GM19455 (cell line): ENCODE data around the gene COL4A1.

Experiments
- ATAC-seq: cut with Tn5 transposase; IDR thresholded peaks from one replicate; pipeline ENCODE4 v1.9.1; 2021; ENCODE audit not compliant: unreplicated experiment

COL4A1 gene

DNA sequence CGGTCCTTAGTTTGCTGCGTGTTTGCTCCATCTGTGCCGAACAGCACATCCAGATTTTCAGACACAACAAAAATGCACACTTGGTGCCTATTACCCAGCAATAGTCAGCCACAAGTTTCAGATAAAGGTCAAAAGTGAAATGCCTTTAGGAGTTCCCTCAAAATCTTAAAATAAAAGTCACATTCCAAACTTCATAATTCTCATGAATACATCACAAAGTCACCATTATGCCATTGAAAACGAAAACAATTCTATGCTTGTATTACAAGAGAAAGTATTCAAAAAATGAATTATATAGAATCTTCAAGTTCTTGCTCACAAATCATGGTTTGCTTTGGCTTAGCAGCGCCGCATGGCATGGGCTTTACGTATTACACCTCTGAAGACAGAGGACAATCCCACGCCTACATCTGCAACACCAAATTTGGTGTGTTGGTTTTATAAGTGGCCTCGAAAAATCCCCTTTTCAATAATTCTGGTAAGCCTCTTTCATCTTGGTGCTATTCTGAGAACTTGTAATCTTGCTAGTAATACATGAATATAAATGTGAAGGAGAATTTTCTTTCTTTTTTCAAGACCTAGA lies 26.6 kb downstream of the COL4A1 start:
- no peak for ATAC-seq

DNA sequence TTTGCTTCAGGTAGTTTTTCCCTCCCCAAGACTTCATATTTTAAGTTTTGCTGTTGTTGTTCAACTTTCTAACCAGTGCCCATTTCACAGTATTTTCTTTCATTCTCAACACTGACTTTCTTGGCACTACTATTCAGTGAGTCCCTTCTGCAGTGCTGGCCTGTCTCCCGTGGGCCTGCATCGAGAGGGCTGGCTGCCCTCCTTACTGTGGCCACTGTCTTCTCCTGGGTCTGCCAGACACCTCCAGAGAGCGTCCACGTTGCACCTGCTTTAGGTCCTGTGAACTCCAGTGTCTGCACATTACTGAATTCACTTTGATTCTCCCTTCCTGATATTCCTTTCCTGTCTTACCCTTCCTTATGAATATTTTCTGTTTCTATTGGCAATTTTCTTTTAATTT lies 27.3 kb downstream of the COL4A1 start:
- ATAC-seq = no peak

DNA sequence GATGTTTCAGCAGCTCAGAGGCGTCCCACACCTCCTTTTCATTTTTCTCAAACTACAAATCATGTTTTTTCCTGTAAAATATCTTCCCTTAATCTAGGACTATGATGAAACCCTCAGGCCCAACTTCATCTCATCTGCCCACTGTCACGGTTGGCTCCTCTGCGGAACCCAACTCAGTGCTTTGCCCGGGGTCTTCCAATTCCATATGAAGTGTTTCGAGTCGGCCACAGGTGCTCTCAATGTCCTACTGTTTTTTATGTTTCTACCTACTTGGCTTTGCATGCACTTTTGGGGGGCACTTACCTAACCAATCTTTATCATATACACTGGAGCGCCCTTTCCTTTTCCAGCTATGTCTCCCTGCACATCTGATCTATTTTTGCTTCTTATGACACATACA lies 28.1 kb downstream of the COL4A1 start:
- no peak for ATAC-seq

DNA sequence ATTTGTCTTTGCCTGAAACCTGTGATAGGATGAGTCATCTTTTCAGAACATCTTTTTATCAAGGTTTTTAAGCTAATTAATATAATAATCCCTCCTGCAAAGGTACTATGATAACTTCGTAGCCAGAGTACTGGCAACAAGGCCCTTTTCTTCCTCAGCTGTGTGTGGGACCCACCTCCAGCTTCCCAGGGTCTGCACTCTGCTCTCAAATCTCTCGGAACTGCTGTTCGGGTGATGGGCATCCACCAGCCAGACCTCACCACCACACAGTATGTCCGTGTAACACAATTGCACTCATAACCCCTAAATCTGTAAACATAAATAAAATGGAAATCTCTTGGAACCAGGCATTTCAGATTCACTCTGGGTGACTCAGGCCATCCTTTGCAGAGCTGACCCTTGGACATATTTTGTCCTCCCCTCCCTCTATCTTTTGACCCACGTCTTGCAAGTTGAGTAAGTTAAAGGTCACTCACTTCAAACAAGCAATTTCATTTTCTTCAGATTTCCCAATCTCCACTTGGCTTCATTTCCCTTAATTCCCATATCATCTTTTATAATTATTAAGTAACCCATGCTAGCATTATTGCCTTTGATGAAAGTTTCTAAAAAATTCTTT lies 29.5 kb downstream of the COL4A1 start:
- no peak for ATAC-seq

DNA sequence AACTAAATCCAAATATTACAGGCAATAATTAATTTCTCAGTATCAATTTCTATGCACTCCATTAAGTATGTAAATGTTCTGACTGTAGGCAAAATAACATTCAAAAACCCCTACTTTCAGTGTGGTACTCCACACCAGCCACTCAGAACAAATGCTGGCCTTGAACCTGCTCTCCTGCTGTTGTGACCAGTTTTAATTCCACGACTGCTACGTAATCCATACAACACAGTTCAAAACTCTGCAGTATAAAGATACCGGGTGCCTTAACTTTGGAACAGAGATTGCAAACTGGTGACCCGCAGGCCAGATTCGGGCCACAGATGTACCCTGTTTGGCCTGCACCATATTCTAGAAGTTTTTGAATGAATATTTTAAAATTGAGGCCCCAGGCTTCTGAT lies 30.4 kb downstream of the COL4A1 start:
- no peak for ATAC-seq

DNA sequence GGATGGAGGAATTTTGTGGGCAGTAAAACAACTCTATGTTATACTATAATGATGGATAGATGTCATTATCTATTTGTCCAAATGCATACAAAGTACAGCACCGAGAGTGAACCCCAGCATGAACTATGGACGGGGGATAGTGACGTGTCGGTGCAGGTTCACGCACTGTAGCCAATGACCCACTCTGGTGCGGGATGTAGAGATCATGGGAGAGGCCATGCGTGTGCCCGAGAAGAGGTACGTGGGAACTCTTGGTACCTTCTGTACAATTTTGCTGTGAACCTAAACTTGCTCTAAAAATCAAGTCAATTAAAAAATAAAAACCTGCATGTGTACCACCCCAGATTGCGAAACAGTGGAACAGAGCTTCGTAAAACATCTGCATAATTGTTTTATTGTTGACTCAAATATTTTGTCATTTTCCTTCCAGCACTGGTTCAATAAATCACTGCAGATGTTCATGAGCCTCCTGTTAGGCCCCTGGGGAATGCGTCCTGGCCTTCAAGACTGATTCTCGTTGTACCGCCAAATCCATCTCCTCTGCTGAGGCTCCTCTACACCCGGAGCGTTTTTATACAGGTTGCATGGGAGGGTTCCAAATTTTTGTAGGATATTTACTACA lies 30.9 kb downstream of the COL4A1 start:
- no peak for ATAC-seq

DNA sequence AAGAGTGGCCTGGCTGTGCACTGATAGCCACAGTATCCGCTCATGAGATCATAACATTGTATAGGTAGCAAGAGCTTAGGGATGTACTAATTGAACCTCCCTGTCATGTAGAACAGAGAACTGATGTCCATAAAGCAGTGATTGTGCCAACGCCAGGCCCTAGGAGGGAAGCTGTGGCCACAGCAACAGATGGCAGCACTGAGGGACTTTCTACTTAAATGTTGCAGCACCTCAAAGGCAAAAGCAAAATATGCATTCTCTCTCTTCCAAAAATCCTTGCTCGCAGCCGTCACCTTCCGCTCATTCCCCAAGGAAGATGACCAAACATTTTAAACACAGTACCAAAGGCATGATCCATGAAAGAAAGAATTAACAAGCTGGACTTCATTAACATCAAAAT lies 32.3 kb downstream of the COL4A1 start:
- no peak for ATAC-seq

DNA sequence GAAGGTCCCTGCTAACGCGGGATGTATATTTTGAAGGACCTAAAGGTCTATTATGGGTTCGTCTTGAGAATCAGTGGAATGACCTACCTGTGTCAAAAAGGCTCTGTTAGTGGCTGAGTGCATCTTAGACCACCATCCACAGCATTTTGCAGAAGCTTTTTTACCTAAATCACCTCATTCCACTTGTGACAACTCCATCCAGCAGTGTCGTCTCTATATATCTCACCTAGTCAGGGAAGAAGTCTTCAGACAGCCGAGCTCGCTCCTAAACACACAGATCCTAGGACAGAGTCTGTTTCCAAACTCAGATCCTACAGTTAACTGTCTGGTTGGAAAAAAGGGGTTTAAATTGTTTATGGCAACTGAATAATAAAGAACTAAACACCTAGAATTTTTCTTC lies 33.7 kb downstream of the COL4A1 start:
- no peak for ATAC-seq

DNA sequence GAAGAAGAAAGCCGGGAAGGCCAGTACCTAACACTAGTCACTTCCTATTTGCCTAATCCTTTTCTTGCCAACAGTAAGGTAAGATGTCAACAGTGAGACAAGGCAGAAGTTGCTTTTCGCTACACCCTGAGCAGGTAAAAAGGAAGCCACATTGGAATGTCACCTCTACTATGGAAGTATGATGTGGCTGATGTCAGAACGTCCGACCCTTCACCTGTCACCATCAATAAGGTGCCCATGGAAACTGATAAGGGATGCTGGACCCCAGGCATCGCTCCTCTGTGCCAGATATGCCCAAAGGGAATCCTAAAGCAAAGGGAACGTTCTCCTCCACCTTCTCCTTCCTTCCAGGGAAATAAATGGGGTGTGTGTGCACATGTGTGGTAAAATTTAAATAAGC lies 34.3 kb downstream of the COL4A1 start:
- no peak for ATAC-seq

DNA sequence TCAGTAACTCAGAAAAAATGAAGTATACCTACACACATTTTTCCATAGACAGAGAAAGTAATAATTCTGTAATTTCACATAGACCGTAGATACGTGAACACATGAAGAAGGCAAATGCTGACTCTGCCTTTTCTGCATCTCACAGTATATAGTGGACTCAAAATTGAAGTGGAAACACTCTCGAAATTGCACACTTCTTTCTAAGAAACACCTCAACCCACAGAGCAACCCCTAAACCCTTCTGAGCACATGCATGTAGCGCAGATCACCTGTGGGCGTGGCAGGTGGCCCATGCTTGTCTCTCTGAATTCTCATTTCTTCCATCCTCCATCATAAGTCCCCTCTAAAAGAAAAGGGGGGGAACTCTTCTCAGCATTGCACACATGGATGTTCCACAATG lies 34.7 kb downstream of the COL4A1 start:
- ATAC-seq = no peak

DNA sequence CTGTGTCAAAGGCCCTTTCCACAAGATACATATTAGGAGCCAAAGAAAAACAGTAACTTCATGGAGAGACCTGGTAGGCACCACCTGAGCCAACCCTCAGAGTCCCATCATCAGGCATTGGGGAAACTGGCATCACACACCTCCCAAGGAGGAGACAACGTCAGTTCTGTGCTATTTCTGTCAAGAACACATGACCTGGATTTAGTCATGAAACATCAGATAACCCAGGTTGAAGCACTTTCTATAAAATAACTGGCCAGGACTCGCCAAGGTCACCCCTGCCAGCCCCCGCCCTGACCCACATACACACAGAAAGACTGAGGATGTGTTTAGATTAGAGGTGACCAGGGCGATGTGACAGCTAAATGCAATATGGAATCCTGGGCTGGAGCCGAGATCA lies 35.6 kb downstream of the COL4A1 start:
- ATAC-seq = no peak

DNA sequence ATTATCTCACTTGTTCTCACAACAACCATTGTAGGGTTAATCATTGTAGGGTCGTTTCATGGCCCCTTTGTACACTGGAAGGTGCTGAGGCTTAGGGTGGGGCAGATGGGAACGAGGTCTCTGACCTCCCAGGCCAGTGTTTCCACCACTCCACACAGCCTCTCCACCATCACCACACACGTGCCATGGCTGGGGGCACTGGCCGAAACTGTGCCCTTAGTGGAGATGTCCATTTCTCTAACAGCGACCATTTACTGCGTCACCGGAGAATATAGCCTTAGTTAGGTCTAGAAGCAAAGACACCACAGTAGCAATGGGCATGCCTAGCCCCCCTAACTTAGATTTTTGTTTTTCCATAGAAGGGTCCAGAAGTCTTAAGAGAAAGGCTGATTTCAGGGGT lies 36.5 kb downstream of the COL4A1 start:
- ATAC-seq = no peak

DNA sequence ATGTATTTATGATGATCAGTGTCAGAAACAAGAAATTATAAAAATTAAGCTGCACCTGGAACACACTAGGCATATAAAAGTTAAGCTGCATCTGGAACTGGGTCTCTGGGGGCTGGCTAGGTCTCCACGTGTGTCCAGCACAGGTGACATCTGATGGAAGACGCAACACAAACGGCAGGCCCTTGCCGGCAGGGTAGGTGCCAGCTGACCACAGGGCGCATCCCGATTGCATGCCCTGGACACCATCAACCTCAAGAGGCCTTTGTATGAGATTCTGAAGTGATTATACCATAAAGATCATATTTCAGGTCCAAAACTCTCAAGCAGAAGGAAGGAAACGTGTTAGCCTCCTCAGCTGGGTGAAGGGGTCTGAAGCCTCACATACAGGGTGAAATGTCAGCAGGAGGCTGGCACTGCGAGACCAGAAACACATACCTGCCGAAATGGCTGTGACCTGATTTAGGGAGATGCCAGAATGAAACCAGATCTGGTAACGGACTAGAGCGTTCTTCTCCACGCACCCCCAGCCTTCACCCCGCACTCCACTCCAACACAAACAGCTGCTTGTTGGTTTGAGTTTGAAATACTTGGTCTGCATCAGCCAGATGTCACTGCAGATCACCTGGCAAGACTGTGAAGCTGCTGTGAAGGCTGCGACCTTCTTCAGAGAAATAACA lies 37.3 kb downstream of the COL4A1 start:
- no peak for ATAC-seq

DNA sequence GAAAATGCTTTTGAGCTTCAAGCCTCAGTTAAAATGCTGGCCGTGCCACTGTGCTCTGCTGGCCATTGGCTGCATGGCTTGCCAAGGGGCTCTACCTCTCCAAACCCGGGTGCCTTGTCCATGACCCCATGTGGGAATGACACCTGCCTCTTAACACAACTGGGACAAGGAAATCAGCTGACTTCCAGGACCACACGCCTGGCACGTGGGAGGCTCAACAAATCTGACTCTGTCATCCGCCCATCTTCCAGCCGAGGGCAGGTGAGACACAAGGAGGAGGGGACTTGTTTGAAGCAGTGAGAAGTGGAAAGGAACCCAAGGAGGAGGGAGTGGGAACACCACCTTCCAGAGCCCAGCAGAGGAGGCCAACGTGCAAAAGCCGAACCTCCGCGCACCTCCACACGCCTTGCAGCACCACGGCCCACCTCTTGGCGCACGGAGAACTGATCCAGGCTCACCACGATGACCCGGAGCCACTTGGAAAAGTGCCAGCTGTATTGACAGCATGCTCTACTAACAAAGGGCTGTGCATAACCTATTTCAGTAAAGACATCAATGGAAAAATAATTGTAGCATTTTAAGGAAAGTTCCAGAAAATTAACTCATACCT lies 38.3 kb downstream of the COL4A1 start:
- ATAC-seq = no peak

DNA sequence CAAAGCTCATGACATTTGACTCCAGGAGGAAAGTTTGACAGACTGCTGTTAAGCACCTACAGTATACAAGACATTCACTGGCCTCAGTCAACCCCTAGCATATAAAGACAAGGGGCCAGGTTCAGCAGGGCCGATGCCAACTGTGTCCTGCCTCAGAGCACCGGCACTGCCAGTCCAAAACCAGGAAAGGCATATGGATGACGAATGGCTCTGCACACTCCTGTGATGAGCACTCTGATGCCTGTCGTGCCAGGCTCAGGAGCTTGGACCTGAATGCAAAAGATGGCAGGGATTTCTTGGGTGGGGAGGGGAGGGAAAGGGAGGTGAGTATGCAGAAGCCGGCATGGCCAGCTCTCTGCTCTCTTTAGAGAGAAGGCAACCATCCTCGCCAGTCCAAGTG lies 38.9 kb downstream of the COL4A1 start:
- ATAC-seq = no peak

DNA sequence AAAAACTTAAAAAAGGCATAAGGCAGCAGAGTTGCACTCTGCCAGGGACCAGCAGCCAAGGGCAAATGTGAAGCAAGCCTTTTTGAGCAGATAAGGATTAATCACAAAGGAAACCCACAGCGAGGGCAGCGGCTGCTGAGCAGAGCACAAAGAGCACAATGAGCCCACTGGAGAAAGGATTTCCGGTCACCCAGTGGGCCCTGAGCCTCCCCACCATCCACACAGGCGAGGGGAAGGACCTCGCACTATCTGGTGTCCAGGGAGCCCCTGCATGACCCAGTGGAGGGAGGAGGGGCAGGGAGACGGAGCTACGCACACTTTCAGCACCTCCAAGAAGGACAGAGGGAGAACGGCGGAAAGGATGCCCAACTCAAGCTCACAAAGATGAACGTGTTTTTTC lies 40.0 kb downstream of the COL4A1 start:
- ATAC-seq = no peak

DNA sequence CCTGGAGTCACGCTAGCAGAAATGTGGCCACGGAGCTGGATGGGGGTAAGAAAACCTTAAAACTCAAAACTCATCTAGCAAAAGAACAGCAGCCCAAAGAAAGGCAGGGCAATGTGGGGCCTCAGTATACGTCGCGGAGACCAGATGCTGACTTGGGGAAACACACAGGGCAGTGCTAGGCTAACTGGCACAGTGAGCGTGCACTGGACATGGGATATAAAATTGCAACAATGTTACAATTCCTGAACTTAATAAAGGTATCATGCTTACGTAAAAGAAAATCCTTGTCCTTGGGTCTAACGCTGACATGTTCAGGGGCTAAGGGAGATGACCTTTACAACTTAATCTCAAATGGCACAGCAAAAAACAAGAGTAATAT lies 40.5 kb downstream of the COL4A1 start:
- no peak for ATAC-seq

DNA sequence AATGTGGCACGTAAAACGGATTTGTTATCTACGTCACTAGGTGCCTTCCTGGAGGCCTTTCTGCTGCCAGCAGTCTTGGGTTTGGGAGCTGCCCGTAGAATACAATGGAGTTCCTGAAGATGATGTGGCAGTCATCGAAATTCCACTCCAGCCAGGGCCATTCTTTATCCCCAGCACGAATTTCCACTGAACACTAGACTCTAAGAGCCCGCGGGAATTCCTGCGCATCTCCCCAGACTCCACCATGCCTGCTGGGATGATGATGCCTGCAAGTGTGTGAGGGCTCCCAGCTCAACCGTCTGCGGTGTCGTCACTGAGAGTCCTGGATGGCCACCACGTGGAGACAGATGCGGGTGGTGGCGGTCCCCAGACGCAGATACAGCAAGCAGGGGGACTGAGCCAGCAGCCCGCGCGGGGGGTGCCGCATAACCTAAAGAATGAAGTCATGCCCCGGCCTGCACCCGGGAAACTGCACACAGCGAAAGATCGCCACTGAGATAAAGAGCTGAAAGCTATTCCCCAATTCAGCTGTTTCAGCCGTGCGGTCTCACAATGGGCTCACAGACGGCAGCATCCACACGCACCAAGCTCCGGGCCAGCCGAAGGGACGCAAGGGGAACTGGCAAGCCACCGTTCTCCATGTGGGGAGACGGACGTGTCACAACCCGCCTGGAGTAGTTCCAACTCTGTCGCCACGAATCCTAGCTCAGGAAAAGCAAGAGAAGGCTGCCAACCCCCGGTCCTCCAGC lies 41.1 kb downstream of the COL4A1 start:
- ATAC-seq = no peak

DNA sequence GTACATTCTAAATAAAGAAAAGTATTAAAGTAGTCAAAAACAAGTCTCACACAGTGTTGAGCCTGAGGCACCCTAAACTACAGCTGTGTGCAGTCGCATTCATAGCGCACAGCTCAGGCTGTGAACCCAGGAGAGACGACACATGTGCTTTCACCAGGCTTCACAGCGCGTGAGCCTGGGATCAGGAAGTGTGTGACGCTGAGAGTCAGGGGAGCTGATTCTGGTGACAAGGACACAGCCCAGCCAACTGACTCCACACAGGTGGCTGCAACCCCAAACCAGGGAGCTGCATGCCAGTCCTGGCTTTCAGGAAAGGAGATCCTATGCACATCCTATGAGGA lies 41.6 kb downstream of the COL4A1 start:
- no peak for ATAC-seq

DNA sequence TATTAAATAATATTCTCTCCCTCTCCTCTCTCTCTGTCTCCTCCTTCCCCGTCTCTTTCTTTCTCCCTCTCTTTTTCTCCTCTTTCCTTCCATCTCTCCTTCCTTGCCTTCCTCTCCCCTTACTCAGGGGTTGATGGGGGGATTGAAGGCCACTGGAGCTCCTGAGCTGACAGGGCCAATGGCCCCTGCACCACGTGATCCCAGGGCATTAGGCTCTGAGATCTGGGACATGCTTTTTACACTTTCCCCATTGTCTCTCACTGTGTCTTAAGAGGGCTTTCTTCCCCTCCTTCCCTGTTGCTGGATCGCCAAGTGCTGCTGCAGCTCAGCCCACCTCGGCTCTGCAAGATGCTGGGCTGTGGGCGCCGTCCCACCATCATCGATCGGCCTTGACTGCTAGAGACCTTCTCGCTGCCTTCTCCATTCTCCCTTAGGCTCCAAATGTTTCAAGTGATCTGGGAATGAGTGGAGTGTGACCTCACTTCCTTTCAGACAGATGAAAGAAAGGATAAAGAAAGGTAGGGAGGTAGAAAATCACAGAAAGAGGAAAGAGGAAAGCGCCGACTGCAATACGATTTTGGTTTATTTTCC lies 42.2 kb downstream of the COL4A1 start:
- no peak for ATAC-seq

DNA sequence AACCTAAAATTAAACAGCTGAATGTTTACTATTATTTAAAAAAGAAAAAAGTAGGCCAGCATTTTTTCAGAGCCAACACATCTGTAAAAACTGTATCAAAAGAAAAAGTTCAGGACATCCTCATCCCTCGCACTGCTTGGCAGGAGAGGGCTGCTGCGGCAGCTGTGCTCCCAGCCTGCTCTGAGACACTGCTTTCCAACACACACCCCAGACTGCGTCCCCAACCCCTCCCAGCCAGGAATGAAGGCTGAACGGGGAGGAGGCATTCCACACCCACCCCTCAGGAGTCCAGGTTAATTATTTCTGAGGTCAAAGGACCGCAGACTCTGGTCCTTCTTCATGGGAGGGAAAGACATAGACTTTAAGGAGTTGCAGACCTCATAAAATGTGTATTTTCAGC lies 43.1 kb downstream of the COL4A1 start:
- no peak for ATAC-seq
